Chondrocyte (in vitro differentiated cells): ENCODE results near the gene MACROD2. TPM values are rescaled to one million over a fixed set of nuclear protein-coding genes. Genes with fewer than 3 reads are reported as not detected.
"Not testable (repeated sequence)": the region's sequence is repeated elsewhere in the genome, so short reads cannot be mapped to it uniquely, and the experiment has no call there.

Experiments
- DNase-seq: peaks from one replicate; pipeline ENCODE4 v3.0.0; 2021; ENCODE audit warnings: mixed read lengths, low spot score
- H3K27ac Mint-ChIP-seq: one replicate; pipeline ENCODE4 v1.8.0; 2021; ENCODE audit warnings: mild to moderate bottlenecking, moderate library complexity, mixed read lengths; ENCODE audit not compliant: unreplicated experiment
- H3K27me3 Mint-ChIP-seq: 2 replicates; pipeline ENCODE4 v1.8.0; 2021; ENCODE audit warnings: low read depth, mixed read lengths
- H3K36me3 Mint-ChIP-seq: 2 replicates; pipeline ENCODE4 v1.8.0; 2021; ENCODE audit warnings: low read depth, mixed read lengths
- H3K4me1 Mint-ChIP-seq: 2 replicates; pipeline ENCODE4 v1.8.0; 2021; ENCODE audit warnings: low read depth, mild to moderate bottlenecking, mixed read lengths
- H3K4me3 Mint-ChIP-seq: one replicate; pipeline ENCODE4 v1.8.0; 2021; ENCODE audit warnings: mild to moderate bottlenecking, moderate library complexity, mixed read lengths; ENCODE audit not compliant: unreplicated experiment
- H3K9me3 Mint-ChIP-seq: 2 replicates; pipeline ENCODE4 v1.8.0; 2021; ENCODE audit warnings: low read depth, mixed read lengths
- total RNA-seq: library from RNA; stranded (reverse); gene quantifications from 3 replicates; pipeline ENCODE4 v1.2.1, GENCODE V29; 2021
- TF ChIP-seq, protein P1 (sequence below): fragments of 200-600 bp; sonication (generic); IDR thresholded peaks from 2 replicates; pipeline ENCODE4 v1.5.0; 2021; ENCODE audit warnings: antibody characterized with exemption, mild to moderate bottlenecking, moderate library complexity

Gene MACROD2
- total RNA-seq, 1 donor from 2014 or later, result 3.2 TPM

DNA sequence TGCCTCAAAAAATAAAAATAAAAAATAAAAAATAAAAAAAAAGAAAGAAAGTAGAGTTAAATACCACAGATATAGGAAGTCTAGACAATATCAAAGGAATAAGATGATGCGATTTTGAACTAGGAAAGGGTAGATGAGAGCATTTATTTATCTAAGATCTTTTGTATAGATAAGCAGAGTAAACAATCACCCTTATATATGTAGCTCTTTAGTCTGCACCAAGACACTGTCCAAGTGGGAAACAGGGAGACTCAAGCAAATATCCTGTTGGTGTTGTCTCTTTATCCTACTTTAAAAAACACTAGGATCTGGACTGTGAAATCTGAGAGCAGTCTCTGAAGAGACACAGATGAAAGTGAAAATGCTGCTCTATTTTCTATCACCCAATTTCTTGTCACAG, 929.1 kb downstream of the MACROD2 start:
- H3K4me1 Mint-ChIP-seq, result peaks cover 17% of the 10 kb centered on the region
- H3K36me3 Mint-ChIP-seq, result no peaks in the 10 kb centered on the region
- DNase-seq, result no peak
- no peak overlapping the region for H3K27ac Mint-ChIP-seq
- TF ChIP-seq, protein P1, sequence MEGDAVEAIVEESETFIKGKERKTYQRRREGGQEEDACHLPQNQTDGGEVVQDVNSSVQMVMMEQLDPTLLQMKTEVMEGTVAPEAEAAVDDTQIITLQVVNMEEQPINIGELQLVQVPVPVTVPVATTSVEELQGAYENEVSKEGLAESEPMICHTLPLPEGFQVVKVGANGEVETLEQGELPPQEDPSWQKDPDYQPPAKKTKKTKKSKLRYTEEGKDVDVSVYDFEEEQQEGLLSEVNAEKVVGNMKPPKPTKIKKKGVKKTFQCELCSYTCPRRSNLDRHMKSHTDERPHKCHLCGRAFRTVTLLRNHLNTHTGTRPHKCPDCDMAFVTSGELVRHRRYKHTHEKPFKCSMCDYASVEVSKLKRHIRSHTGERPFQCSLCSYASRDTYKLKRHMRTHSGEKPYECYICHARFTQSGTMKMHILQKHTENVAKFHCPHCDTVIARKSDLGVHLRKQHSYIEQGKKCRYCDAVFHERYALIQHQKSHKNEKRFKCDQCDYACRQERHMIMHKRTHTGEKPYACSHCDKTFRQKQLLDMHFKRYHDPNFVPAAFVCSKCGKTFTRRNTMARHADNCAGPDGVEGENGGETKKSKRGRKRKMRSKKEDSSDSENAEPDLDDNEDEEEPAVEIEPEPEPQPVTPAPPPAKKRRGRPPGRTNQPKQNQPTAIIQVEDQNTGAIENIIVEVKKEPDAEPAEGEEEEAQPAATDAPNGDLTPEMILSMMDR, result no peak
- H3K4me3 Mint-ChIP-seq, result no peak overlapping the region
- peaks cover 4% of the 10 kb centered on the region for H3K9me3 Mint-ChIP-seq
- no peaks in the 10 kb centered on the region for H3K27me3 Mint-ChIP-seq

DNA sequence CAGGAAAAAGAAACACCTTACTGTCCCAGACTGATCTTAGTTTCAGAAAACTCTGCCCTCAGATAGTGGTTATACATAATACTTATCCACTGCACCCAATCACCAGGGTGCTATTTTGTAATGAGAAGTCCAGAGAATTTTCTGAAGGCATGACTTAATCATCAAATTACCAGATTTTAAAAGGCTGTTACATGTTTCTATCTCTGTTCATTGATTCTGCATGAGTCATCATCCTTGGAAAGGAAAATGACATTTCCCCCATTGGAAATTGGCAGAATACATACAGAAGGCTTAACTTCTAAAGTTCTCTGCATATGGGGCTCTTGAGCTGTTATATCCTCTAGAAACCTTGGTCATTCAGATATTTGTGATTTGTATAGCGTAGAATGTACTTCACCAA, 930.0 kb downstream of the MACROD2 start:
- TF ChIP-seq, protein P1, result no peak
- H3K4me3 Mint-ChIP-seq, result no peak overlapping the region
- peaks cover 4% of the 10 kb centered on the region for H3K9me3 Mint-ChIP-seq
- no peaks in the 10 kb centered on the region for H3K27me3 Mint-ChIP-seq
- H3K36me3 Mint-ChIP-seq, result no peaks in the 10 kb centered on the region
- DNase-seq, result no peak
- no peak overlapping the region for H3K27ac Mint-ChIP-seq
- peaks cover 14% of the 10 kb centered on the region for H3K4me1 Mint-ChIP-seq

DNA sequence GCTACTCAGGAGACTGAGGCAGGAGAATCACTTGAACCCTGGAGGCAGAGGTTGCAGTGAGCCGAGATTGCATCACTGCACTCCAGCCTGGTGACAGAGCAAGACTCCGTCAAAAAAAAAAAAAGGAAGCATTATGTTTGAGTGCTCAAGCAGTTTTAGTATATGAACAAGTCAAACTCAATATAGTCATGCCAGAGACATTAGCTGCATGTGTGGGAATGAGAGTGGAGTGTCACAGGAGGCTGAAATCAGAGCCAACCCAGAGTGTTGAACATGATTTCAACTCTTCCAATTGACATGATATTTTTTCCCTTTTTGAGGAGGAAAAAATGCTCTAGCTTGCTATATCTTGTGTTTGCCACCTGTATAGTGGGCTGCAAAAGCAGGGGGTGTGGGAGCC, 931.1 kb downstream of the MACROD2 start:
- H3K4me1 Mint-ChIP-seq, result peaks cover 14% of the 10 kb centered on the region
- H3K36me3 Mint-ChIP-seq, H3K9me3 Mint-ChIP-seq, DNase-seq, H3K4me3 Mint-ChIP-seq, H3K27me3 Mint-ChIP-seq, H3K27ac Mint-ChIP-seq: not testable (repeated sequence)

DNA sequence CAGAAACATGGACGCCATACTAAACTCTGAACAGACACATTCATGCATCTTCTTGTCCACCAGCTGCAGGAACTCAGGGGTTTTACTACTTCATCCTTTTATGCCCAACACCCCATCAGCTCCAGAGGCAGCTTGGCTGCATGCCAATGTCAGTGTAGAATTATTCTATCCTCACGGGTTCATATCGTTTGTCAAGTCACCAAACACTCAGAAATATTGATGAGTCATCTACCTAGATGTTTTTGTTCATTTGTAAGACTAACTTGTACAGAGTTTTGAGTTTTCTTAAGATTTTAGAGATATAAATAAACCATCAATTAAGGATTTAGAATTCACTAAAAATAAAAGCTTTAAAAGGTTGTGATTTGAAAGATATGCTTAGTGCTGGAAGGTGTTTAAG, 932.8 kb downstream of the MACROD2 start:
- peaks cover 4% of the 10 kb centered on the region for H3K9me3 Mint-ChIP-seq
- no peaks in the 10 kb centered on the region for H3K27me3 Mint-ChIP-seq
- no peak for DNase-seq
- H3K4me1 Mint-ChIP-seq, result peaks cover 14% of the 10 kb centered on the region
- no peak overlapping the region for H3K27ac Mint-ChIP-seq
- TF ChIP-seq, protein P1, result no peak
- H3K4me3 Mint-ChIP-seq, result no peak overlapping the region
- H3K36me3 Mint-ChIP-seq, result no peaks in the 10 kb centered on the region

DNA sequence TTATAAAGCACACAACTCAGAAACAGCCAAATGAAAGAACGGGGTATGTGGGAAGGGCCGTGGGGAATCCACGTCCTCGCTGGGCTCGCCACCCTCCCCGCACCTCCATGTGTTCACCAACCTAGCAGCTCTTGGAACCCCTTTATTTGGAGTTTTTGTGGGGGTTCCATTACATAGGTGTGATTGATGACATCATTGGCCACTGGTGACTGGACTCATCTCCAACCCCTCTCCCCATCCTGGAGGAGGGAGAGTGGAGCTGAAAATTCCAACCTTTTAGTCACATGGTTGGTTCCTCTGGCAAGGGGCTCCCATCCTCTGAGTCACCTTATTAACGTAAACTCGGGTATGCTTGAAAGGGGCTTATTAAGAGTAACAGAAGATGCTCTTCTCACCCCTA, 934.1 kb downstream of the MACROD2 start:
- Mint-ChIP-seq H3K27me3 (no peaks in the 10 kb centered on the region), H3K36me3 (no peaks in the 10 kb centered on the region), H3K9me3 (peaks cover 4% of the 10 kb centered on the region), H3K27ac (no peak overlapping the region), H3K4me1 (peaks cover 14% of the 10 kb centered on the region), H3K4me3 (no peak overlapping the region)
- TF ChIP-seq, protein P1, result no peak
- DNase-seq, result no peak

DNA sequence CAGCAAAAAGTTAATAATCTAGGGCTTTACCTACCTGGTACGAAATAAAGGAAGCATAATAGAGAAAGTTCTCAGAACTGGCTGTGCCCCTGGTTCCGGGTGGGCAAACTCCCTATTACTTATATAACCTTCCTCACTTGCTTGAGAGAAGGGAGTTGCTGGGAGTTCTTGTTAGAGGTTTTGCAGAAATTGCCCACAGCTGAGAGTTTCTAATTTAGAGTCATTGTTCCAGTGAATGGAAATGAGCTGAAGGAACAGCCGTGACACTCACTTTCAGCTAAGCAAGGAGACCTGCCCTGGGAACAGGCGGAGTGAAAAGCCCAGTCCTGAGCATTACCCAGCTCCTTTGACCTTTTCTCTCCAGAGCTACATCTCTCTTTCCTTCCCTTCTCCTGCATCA, 936.7 kb downstream of the MACROD2 start:
- TF ChIP-seq, protein P1, result no peak
- Mint-ChIP-seq H3K9me3 (peaks cover 4% of the 10 kb centered on the region), H3K27ac (no peak overlapping the region), H3K36me3 (no peaks in the 10 kb centered on the region), H3K27me3 (no peaks in the 10 kb centered on the region), H3K4me1 (peaks cover 8% of the 10 kb centered on the region), H3K4me3 (no peak overlapping the region)
- DNase-seq, result no peak
